GM06990 (cell line): ENCODE results near the gene HAUS7.

Experiments
- DNase-seq: peaks from one replicate; pipeline ENCODE4 v3.0.0-alpha.2; 2011; ENCODE audit not compliant: insufficient read length; ENCODE audit errors: extremely low read depth
- H3K27me3 ChIP-seq: replicated peaks from 2 replicates; pipeline ENCODE4 v1.6.0; 2011; ENCODE audit warnings: low read length; ENCODE audit not compliant: control insufficient read depth, insufficient read depth
- H3K36me3 ChIP-seq: 2 replicates; pipeline ENCODE4 v1.5.1; 2011; ENCODE audit warnings: low read length; ENCODE audit not compliant: control insufficient read depth, insufficient read depth
- H3K4me3 ChIP-seq: replicated peaks from 2 replicates; pipeline ENCODE4 v1.5.1; 2011; ENCODE audit warnings: low read depth, mild to moderate bottlenecking, control low read depth, low read length
- TF ChIP-seq, protein P1 (sequence below): IDR thresholded peaks from 2 replicates; pipeline ENCODE4 v1.5.1; 2011; ENCODE audit warnings: low read length, control low read depth, mild to moderate bottlenecking, inconsistent platforms; ENCODE audit not compliant: insufficient read depth, poor library complexity, severe bottlenecking

Gene HAUS7

DNA sequence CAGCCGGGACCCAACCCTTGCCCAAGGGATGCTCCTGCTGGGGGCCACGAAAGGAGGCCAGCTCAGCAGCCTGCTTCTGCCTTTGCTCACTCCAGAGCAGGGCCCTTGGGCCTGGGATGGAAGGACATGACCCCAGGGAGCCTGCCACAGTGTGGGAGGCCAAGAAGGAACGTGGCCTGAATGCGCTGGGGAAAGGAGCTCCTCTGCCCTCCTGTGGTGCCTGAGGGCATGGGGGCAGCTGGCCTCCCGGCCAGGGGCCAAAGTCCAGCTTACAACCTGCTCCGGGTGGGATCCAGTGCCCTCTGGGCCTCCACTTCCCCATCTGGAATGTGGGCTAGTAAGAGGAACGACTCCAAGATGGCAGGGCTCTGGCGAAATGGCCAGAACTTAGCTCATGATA lies 45.1 kb upstream of the HAUS7 start:
- DNase-seq: no peak
- Histone ChIP-seq H3K4me3 (no peak overlapping the region), H3K36me3 (no peaks in the 10 kb centered on the region), H3K27me3 (no peaks in the 10 kb centered on the region; the same call in 1 of the 2 replicates)
- TF ChIP-seq, protein P1, sequence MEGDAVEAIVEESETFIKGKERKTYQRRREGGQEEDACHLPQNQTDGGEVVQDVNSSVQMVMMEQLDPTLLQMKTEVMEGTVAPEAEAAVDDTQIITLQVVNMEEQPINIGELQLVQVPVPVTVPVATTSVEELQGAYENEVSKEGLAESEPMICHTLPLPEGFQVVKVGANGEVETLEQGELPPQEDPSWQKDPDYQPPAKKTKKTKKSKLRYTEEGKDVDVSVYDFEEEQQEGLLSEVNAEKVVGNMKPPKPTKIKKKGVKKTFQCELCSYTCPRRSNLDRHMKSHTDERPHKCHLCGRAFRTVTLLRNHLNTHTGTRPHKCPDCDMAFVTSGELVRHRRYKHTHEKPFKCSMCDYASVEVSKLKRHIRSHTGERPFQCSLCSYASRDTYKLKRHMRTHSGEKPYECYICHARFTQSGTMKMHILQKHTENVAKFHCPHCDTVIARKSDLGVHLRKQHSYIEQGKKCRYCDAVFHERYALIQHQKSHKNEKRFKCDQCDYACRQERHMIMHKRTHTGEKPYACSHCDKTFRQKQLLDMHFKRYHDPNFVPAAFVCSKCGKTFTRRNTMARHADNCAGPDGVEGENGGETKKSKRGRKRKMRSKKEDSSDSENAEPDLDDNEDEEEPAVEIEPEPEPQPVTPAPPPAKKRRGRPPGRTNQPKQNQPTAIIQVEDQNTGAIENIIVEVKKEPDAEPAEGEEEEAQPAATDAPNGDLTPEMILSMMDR: no peak

DNA sequence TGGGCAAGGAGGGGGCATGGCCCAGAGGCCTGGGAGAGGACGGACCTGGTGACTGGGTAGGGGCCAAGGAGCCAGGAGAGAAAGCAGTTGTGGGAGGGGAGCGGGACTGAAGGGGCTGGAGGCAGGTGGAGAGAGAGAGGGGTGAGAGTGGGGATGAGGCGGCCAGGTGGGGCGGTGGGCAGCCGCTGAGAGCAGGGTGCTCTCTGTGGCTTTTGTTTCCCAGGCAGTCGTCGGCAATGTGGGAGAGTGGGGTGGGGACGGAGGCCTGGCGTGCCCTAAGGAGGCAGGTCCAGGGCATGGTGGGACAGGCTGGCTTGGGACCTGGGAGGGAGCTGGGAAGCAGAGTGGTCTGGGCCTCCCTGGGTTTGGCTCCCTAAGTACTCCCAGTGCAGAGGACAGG lies 43.9 kb upstream of the HAUS7 start:
- no peaks in the 10 kb centered on the region for H3K36me3 ChIP-seq
- H3K27me3 ChIP-seq: no peaks in the 10 kb centered on the region
- no peak for DNase-seq
- TF ChIP-seq, protein P1: no peak
- H3K4me3 ChIP-seq: no peak overlapping the region

DNA sequence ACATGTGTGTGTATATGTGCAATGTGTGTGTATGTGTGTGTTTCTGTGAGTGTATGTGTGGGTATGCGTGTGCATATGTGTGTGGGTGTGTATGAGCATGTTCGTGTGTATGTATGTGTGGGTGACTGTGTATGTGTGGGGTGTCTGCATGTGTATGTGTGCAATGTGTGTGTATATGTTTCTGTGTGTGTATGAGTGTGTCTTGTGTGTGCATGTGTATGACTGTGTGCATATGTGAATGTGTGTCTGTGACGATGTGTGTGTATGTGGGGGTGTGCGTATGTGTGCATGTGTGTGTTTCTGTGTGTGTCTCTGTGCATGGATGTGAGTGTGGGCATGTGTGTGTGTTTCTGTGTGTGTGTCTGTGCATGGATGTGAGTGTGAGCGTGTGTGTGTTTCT lies 42.9 kb upstream of the HAUS7 start:
- TF ChIP-seq, protein P1: no peak
- DNase-seq: no peak
- H3K36me3 ChIP-seq: no peaks in the 10 kb centered on the region
- no peak overlapping the region for H3K4me3 ChIP-seq
- no peaks in the 10 kb centered on the region for H3K27me3 ChIP-seq

DNA sequence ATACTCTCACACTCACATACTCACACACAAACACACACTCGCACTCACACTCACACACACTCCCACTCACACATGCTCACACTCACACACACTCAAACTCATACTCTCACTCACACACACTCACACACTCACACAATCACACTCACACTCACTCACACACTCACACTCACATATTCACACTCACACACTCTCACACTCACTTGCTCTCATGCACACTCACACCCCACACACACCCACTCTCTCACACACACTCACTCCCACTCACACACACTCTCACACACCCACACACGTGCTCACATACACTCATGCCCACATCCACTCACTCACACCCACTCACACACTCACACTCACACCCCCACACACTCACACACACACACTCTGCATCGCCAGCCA lies 42.1 kb upstream of the HAUS7 start:
- H3K4me3 ChIP-seq: no peak overlapping the region
- H3K27me3 ChIP-seq: no peaks in the 10 kb centered on the region
- no peaks in the 10 kb centered on the region for H3K36me3 ChIP-seq
- no peak for DNase-seq
- TF ChIP-seq, protein P1: no peak

DNA sequence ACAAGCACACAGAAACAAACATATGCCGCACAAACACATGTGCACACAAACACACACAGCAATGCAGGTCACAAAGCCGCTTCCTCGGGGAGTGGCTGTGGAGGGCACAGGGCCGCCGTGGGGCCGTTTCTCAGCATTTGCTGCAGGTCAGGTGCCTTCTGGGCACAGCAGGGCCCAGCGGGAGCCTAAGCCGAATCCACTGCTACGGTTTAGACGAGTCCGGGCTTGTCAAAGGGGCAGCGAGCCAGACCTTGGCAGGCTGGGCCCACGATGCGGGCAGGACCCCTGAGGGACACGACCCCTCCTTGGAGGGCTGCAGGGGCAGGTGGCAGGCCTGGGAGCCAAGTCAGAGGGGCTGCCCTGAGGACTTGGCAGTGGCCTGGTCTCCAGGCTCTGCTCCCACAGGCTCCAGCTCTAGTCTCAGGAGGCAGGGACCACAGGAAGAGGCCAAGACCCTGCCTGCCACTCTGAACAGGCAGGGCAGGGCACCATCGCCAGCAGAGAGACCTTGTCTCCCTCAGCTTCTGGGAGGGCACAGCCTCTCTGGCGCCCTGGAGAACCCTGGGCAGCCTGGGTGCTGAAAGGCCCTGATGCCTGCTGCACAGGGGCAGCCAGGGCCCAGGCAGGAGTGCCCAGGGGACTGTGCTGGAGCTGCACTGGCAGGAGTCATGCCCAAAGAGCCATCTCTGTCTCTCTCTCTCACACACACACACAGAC lies 41.6 kb upstream of the HAUS7 start:
- TF ChIP-seq, protein P1: no peak
- H3K4me3 ChIP-seq: no peak overlapping the region
- DNase-seq: no peak
- no peaks in the 10 kb centered on the region for H3K36me3 ChIP-seq
- H3K27me3 ChIP-seq: no peaks in the 10 kb centered on the region

DNA sequence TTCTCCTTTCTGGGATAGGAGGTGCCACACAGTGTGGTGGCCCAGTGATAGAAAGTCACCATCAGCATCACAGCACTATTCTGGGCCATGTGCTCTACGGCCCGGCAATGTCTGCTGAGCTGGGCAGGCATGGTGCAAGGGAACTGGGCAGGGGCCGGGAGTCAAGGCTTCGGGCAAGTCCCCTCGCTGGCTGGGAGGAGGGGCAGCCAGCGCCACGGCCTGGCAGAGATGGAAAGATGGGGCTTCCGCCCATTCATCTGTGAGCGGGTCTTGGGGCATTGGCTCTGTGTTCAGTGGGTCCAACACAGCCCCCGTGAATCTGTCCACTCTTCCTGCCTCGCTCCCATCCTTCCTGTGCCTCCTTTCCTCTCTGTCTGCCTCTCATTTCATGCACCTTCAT lies 40.0 kb upstream of the HAUS7 start:
- DNase-seq: no peak
- TF ChIP-seq, protein P1: no peak
- no peaks in the 10 kb centered on the region for H3K27me3 ChIP-seq
- H3K4me3 ChIP-seq: no peak overlapping the region
- H3K36me3 ChIP-seq: no peaks in the 10 kb centered on the region
